ENCODE data around the gene GRIN1.
"Not testable (repeated sequence)": the region's sequence is repeated elsewhere in the genome, so short reads cannot be mapped to it uniquely, and the experiment has no call there.

GRIN1 gene

GRCh38 chr9:137111788-137112563, 27.0 kb upstream of the GRIN1 start:
- DNase-seq, result no peak

GRCh38 chr9:137112564-137113384, 26.2 kb upstream of the GRIN1 start:
- no peak for DNase-seq

GRCh38 chr9:137113385-137114159, 25.4 kb upstream of the GRIN1 start:
- DNase-seq, result no peak

DNA sequence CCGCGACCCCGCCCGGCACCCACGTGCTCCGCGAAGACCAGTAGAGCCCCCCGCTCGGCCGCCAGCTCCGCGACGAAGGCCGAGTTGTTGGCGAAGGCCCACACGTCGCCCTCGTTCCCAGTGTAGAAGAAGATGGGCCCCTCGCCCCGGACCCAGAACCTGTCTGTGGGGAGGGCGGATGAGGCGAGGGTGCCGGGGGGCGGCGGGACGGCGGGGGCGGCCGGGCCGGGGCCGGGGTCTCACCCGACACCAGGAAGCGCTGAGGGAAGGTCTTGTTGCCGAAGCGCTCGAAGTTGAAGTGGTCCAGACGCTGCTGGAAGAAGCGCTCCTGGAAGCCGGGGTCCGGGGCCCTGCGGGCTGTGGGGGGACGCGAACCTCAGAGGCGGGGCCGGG, 24.7 kb upstream of the GRIN1 start:
- no peak for DNase-seq

DNA sequence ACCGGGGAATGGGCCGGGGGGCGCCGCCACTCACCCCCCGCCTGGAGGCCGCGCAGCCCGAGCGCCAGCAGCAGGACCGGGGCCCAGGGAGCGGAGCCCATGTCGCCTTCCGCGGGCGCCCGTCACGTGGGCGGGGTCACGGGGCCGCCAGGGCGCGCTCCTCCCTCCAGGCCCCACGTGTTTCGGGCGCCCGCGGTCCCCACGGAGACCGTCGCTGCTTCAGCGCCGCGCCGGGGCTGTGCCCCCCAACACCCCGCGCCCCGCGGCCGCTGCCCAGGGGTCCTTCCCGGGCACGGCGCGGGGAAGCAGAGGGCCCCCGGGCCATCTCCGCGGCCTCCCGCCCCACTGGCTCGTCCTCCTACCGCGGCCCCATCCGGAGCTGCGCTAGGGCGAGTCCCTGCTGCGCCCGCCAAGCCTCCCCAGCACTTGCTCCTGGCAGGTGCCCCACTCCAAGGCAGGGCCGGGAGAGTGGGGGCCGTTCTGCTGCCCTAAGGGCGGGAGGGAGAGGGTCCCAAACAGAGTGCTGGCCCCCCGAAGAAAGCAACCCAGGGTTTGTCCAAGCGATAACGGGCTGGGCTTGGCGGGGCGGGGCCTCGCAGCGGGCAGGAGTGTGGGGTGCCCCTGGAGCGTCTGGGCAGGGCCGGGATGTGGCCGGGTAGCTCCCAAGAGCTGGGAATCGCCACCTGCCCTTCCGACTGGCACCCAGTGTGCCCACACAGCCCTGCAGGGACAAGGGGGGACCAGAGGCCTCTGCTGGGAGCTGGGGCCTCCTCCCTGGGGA, 24.2 kb upstream of the GRIN1 start, which contains the start of gene DPP7:
Gene DPP7 (minus strand): TSS at position 121 of the 781 bp plus-strand sequence. CDS start 20 bp downstream, at position 101.
- peak; percentile 62 for DNase-seq

DNA sequence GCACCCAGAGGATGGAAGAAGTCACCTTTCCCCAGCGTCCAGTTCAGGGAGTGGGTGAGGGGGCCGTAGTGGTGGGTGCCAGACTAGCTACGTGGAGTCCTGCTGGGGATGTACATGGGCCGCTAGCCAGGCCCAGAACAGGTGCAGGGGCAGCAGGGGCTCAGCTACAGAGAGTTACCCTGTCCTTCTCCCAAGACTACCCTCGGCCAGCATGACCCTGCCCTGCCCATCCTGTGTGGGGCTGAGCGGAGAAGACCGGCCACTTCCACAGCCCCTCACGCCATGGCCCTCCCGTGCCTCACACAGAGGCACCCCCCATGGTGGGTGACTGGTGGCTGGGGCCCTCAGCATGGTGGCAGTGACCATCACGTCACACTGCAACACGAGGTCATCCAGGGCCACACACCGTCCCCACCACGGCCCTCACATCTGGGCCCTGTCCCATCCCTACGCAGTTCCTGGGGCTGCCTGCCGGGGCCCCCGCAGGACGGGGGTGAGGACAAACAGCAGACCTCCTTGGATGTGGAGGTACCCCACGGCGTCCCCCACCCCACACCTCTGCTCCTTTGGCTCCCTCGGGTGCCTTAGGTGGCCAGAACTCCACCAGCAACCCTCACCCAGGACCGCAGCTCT, 23.4 kb upstream of the GRIN1 start:
- no peak for DNase-seq

- DNase-seq, result no peak
Measured at GRCh38 chr9:137116027-137116507, 22.9 kb upstream of the GRIN1 start.

- DNase-seq, result no peak
Measured at GRCh38 chr9:137116728-137117127, 22.2 kb upstream of the GRIN1 start.

DNA sequence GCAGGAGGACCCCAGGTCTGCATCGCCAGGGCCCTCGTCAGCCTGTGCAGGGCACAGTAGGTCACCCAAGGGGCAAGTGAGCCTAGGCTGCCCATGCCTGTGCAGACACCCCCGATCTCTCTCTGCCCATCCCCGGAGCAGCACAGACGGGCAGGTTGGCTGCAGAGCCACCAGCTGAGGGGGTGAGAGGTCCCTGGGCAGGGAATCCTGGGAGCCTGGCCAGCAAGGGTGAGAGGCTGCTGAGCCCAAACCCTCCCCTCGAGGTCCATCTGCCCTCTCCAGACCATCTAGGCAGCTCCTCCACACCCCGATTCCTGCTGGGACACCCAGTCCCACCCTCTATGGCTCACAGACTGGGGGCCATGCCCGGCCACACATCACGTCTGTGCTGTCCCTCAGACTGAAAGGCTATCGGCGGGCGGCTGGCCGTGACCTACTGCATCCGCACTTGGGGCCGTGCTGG, 21.7 kb upstream of the GRIN1 start:
- no peak for DNase-seq

DNA sequence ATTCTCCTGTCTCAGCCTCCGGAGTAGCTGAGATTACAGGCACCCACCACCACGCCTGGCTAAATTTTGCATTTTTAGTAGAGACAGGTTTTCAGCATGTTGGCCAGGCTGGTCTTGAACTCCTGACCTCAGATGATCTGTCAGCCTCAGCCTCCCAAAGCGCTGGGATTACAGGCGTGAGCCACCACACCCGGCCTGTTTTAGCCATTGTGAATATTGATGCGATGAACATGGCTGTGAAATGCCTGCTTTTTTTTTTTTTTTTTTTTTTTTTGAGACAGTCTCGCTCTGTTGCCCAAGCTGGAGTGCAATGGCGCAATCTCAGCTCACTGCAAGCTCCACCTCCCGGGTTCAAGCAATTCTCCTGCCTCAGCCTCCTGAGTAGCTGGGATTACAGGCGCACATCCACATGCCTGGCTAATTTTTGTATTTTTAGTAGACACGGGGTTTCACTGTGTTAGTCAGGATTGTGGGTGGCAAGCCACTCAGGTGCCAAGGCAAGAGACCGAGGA, 20.8 kb upstream of the GRIN1 start:
- not testable (repeated sequence) for DNase-seq

DNA sequence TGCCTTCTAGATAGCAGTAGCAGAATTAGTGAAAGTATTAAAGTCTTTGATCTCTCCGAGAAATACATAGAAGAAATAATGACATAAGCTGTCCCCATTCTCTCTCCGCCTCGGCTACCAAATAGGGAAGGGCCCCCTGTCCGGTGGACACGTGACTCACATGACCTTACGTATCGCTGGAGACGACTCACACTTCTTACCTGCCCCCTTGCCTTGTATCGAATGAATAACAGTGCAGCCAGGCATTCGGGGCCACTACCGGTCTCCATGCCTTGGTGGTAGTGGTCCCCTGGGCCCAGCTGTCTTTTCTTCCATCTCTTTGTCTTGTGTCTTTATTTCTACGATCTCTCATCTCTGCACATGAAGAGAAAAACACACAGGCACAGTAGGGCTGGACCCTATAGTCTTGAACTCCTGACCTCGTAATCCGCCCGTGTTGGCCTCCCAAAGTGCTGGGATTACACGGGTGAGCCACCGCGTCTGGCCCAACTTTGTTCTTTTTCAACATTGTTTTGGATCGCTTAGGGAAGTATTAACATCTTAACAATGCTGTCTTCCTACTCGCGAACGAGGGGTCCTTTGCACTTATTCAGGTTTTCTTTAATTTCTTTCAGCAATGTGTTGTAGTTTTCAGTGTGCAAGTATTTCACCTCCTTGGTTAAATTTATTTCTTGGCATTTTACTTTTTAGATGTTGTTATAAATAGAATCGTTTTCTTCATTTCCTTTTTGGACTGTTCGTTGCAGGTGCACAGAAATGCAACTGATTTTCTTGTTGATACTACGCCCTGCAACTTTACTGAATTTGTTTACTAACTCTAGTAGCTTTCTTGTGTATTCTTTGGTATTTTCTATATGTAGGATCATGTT, 16.8 kb upstream of the GRIN1 start:
- DNase-seq, result not testable (repeated sequence)

DNA sequence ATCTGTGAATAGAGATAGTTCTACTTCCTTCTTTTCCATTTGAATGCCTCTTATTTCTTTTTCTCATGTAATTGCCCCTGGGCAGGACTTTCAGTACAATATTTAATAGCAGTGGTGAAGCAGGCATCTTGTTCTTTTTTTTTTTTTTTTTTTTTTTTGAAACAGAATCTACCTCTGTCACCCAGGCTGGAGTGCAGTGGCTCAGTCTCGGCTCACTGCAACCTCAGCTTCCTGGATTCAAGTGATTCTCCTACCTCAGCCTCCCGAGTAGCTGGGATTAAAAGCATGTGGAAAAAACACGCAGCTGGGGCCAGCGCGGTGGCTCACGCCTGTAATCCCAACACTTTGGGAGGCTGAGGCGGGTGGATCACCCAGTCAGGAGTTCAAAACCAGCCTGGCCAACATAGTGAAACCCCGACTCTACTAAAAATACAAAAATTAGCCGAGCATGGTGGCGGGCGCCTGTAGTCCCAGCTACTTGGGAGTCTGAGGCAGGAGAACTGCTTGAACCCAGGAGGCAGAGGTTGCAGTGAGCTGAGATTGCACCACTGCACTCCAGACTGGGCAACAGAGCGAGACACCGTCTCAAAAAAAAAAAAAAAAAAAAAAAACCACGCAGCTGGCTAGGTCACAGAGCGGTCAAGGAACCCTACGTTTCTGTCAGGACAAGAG, 16.0 kb upstream of the GRIN1 start:
- not testable (repeated sequence) for DNase-seq

DNA sequence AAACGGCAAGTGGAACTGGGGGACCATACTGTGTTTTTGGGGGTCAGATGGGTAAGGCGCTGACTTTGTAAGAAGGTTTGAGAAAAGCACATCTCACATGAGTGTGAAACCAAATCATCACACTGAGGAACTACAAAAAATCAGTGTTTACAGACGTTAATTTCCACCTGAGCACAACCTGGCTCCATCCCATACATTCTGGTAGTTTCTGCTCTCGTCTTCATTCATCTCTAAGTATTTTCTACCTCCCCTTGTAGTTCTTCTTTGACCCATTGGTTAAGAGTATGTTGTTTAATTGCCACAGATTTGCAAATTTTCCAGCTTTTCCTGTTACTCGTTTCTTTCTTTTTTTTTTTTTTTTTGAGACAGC, 15.5 kb upstream of the GRIN1 start:
- no peak for DNase-seq

GRCh38 chr9:137123952-137124462, 14.9 kb upstream of the GRIN1 start:
- DNase-seq, result not testable (repeated sequence)

- no peak for DNase-seq
Measured at GRCh38 chr9:137126786-137127185, 12.2 kb upstream of the GRIN1 start.

GRCh38 chr9:137127301-137128157, 11.4 kb upstream of the GRIN1 start:
- no peak for DNase-seq

GRCh38 chr9:137128158-137128861, 10.6 kb upstream of the GRIN1 start:
- no peak for DNase-seq
